ENCODE results near the gene IGDCC3.
A peak's percentile ranks its signal among the peaks of the same experiment; 100 is the strongest.
"Not testable (repeated sequence)": the region's sequence is repeated elsewhere in the genome, so short reads cannot be mapped to it uniquely, and the experiment has no call there.

The IGDCC3 gene

GRCh38 chr15:65405791-65406423, 28.1 kb upstream of the IGDCC3 start:
- DNase-seq (ENCODE audit: low read depth) = no peak

- no peak for DNase-seq (ENCODE audit: low read depth)
Observed at GRCh38 chr15:65404186-65404872, 26.5 kb upstream of the IGDCC3 start.

DNA sequence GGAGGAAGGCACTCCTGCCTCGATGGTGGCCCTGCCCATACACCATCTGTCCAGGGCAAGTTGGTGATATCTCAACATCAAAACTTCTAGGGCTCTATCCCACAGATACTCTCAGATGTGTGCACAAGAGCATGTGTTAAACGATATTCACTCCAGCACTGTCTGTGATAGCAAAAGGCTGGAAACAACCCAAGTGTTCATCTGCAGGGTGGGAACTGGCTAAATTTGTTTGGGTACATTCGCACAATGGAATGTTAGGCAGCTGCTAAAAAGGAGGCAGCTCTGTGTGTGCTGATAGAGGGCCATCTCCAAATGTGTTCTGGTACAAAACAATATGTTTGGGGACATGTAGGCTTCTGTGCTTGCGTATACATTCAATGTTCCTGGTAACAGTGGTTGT, 25.2 kb upstream of the IGDCC3 start:
- DNase-seq (ENCODE audit: low read depth) = no peak

GRCh38 chr15:65401611-65402240, 23.9 kb upstream of the IGDCC3 start:
- no peak for DNase-seq (ENCODE audit: low read depth)

DNA sequence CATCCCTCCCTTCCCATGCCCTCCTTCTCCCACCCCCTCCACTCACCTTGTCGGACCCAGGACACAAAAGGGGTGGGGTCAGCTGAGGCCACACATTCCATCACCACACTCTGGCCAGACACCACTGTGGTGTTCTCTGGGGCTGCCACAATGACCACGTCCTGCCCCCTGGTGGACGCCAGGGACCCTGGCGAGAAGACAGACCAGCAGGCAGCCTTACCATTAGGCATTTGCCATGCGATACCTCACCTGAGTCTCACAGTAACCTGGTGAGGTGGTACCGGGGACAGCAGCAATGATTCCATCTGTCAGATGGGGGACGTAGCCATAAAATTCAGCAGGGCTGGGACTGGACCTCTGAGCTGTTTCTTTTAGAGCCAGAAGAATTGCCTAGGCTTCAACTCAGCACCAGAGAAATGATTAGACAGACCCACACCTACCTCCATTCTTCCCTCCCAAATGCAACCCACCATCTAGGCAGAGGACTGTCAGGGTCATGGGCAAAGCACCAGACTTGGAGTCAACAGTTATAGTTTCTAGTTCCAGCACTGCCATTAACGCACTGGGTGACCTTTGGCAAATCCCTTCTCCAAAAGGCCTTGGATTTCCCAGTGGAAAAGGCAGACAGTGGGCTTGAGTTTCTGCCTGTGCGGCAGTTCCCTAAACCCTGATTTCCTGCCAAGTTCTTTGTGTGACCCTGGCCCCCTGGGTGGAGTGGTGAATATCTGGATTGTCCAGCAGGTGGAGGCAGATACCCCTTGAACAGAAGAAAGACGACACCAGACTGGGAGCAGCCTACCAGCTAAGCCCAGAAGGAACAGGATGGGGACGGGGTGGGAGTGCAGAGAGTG, 23.2 kb upstream of the IGDCC3 start:
- peak; percentile 33 for DNase-seq (ENCODE audit: low read depth)

- no peak for DNase-seq (ENCODE audit: low read depth)
Observed at GRCh38 chr15:65399997-65400396, 22.2 kb upstream of the IGDCC3 start.

GRCh38 chr15:65399001-65399706, 21.4 kb upstream of the IGDCC3 start:
- DNase-seq (ENCODE audit: low read depth) = no peak

DNA sequence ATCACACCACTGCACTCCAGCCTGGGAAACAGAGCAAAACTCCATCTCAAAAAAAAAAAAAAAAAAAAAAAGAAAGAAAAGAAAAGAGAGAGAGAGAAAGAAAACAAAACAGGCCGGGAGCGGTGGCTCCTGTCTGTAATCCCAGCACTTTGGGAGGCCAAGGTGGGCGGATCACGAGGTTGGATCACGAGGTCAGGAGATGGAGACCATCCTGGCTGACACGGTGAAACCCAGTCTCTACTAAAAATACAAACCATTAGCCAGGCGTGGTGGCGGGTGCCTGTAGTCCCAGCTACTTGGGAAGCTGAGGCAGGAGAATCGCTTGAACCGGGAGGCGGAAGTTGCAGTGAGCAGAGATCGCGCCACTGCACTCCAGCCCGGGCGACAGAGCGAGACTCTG, 20.7 kb upstream of the IGDCC3 start:
- not testable (repeated sequence) for DNase-seq (ENCODE audit: low read depth)

- no peak for DNase-seq (ENCODE audit: low read depth)
Observed at GRCh38 chr15:65396965-65397317, 19.1 kb upstream of the IGDCC3 start.

DNA sequence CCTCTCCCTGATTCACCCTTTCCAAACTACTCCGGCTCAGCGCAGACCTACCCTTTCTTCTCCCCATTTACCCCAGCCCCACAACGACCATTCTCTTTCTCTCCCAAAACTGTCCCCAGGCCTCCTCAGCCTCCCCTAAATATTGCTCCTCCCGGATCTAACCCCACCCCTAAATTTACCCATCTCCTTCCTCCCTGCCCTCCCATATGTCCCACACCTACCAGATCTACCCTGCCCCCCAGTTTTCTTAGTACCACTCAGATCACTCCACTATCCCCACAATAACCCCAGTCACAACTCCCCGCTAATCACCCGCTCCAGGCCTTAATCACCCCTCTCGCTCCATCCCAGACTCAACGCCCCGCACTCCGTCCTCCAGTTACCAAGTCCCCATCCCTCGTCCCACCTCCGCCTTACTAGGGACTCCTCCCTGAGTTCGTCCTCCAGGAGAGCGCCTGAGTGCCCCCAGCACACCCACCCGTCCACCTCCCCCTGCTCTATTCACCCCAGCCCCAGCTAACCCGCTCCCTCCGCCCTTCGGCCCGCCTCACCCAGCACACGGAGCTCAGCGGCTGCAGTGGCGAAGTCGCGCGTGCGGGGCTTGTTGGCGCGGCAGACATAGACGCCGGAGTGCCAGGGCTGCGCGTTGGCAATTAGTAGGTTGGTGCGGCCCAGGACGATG, 18.6 kb upstream of the IGDCC3 start:
- no peak for DNase-seq (ENCODE audit: low read depth)

GRCh38 chr15:65395567-65396202, 17.9 kb upstream of the IGDCC3 start:
- DNase-seq (ENCODE audit: low read depth) = no peak

DNA sequence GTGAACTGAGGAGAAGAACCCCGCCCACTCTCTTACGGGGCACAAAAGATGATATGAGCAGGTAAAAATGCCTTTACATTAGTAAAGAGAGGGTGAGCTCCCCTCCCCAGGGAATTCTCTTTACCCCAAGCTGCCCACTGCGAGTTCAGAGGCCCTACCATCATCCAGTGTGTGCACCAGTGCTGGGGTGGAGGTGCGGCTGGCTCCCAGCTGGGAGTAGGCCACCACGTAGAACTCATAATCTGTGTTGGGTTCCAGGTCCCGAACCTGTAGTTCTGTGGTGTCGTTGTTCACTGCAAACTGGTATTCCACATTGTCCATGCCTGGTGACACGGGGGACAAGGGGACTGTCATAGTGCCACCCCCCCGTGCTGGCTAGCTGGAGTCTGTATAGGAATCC, 17.1 kb upstream of the IGDCC3 start:
- DNase-seq (ENCODE audit: low read depth) = no peak

- DNase-seq (ENCODE audit: low read depth) = no peak
Observed at GRCh38 chr15:65394280-65394789, 16.5 kb upstream of the IGDCC3 start.

DNA sequence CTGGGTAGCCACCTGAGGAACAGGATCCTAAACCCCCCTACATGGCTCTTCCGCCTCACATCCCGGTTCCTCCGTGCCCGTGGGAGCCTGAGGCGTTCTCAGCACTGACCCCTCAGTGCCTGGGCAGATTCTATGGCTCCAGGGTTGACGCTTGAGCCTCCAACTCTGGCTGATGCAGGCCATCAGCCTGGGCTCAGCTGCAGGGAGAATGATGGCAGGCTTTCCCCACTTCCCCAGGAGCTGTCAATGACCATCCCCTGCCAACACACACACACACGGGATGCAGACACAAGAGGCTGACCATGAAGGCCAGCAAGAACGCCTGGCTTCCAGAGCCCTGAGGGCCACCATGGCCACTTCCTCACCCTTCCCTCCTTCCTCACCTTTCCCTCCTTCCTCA, 15.8 kb upstream of the IGDCC3 start:
- no peak for DNase-seq (ENCODE audit: low read depth)

DNA sequence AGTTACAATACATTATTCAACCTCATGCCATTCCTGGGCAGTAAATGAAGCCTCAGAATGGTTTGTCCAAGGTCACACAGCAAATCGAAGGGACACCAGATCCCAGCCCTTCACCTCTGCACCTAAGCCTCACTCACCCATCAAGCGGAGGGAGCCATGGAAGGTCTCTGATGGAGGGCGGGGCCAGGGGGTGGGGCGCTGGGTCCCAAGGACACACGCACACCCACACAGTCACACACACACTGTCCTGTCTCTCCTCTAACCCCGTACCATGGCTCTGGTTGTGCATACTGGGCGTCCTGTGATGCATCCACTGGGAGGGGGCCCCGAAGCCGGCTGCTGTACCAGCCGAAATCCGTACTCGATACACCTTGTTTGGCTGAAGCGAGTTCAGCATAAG, 15.3 kb upstream of the IGDCC3 start:
- no peak for DNase-seq (ENCODE audit: low read depth)

GRCh38 chr15:65392368-65392767, 14.6 kb upstream of the IGDCC3 start:
- DNase-seq (ENCODE audit: low read depth) = no peak

GRCh38 chr15:65391732-65392131, 13.9 kb upstream of the IGDCC3 start:
- no peak for DNase-seq (ENCODE audit: low read depth)

- no peak for DNase-seq (ENCODE audit: low read depth)
Observed at GRCh38 chr15:65390447-65390846, 12.6 kb upstream of the IGDCC3 start.

DNA sequence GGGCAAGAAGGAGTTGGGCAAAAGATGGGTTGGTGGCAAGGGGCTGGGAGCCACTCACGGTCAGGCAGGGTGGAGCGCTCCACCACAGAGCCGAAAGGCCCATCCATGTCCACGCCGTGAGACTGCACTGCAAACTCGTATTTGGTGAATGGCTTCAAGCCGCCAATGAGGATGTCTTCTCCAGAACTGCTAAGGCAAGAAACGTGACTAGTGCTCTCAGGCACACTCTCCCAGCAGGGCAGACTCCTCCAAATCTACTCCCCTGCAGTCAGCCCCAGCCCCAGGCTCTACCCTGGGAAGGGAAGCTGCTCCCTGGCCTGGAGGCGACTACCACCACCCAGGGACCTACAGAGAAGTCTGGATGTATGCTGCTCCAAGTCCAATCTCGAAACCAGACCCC, 11.4 kb upstream of the IGDCC3 start:
- no peak for DNase-seq (ENCODE audit: low read depth)

DNA sequence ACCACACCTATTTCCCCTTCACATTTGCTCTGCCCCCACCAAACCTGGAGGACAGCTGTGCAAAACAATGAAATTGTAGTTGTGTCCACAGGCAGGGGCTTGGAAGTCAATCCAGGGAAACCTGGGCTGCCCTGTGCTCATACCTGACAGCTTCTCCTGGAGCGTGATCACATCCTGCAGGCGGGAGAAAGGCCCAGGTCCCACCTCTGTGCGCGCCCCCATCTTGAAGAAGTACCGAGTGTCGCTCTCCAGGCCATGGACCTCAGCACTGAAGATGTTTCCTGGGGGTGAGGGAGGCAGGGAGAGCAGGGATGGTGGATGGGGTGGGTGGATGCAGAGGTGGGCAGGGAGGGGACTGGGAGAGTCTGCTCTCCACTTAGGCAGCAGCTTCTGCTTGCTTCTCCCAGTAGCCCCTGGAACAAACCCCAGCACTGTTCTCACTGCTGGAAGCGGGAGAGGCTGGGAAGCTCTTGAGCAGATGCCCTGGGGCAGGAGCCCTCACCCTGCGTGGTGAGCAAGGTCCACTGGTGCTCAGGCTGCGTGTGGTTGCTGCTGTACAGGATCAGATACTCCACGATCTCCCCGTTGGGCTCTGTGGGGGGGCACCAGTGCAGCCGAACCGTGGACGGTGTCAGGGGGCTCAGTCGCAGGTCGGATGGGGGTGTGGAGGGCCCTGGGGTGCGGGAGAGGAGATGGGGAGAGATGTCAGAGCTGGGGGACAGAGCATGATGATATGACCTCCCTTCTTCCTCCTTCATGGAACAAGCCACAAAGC, 10.7 kb upstream of the IGDCC3 start:
- DNase-seq (ENCODE audit: low read depth) = no peak
